GM12878 (cell line): Measurements from ENCODE around the gene BRSK2. TPM values are rescaled to one million over a fixed set of nuclear protein-coding genes. Genes with fewer than 3 reads are reported as not detected.

Experiments used
- ATAC-seq: fragments of 200-7000 bp; cut with Tn5 transposase; 3 replicates; pipeline ENCODE4 v1.9.1; 2020; ENCODE audit warnings: mild to moderate bottlenecking, moderate library complexity
- BruUV-seq: library from RNA; stranded (reverse); fragments of 400-500 nt; replicated peaks from 2 replicates; lab custom pipeline; 2021; lab: Mats Ljungman, UMichigan
- CTCF ChIA-PET: fragments of 300-600 bp; sonication (Branson Sonifier 250); formaldehyde crosslinking; extraction: SDS; loops from one replicate; lab custom pipeline; 2021; ENCODE audit warnings: inconsistent platforms; lab: Yijun Ruan, JAX
- POLR2A ChIA-PET: fragments of 350-600 bp; formaldehyde crosslinking; extraction: SDS; loops from one replicate; lab custom pipeline; 2021; ENCODE audit warnings: inconsistent platforms; lab: Charles Lee
- RAD21 ChIA-PET: fragments of 300-600 bp; sonication (Branson Sonifier 250); formaldehyde crosslinking; loops from one replicate; lab custom pipeline; 2023; ENCODE audit warnings: antibody characterized with exemption; ENCODE audit not compliant: unreplicated experiment; lab: Charles Lee
- SMC1A ChIA-PET: fragments of 300-600 bp; sonication (Branson Sonifier 250); formaldehyde crosslinking; loops from one replicate; lab custom pipeline; 2023; ENCODE audit not compliant: unreplicated experiment, uncharacterized antibody; lab: Charles Lee
- DNase-seq: peaks from one replicate; pipeline ENCODE4 v3.0.0-alpha.2; 2011; ENCODE audit warnings: low read depth, low spot score
- FAIRE-seq: peaks from 3 replicates; lab custom pipeline; 2011; peaks lifted over from hg19 to GRCh38; lab: Jason Lieb, UNC
- H2AFZ ChIP-seq: 2 replicates; pipeline ENCODE4 v1.6.0; 2011; ENCODE audit warnings: low read depth, low read length, control low read depth; ENCODE audit not compliant: control insufficient read depth
- H3K27ac ChIP-seq: 2 replicates; pipeline ENCODE4 v1.5.1; 2011; ENCODE audit warnings: control low read depth; ENCODE audit not compliant: control insufficient read depth, insufficient read depth
- H3K27me3 ChIP-seq, 2 experiments: replicated peaks in 1 of 2; 2 replicates each; pipeline versions ENCODE4 v1.6.0 to v1.6.1; 2011; ENCODE audit warnings: low read length in 1 of 2; ENCODE audit not compliant: control insufficient read depth in 2 of 2, insufficient read depth in 2 of 2
- H3K36me3 ChIP-seq, 2 experiments: 2 replicates each; pipeline ENCODE4 v1.5.1; 2011; ENCODE audit warnings: low read length in 1 of 2; ENCODE audit not compliant: control insufficient read depth in 2 of 2, insufficient read depth in 2 of 2
- H3K4me1 ChIP-seq: 2 replicates; pipeline ENCODE4 v1.6.1; 2011; ENCODE audit warnings: mild to moderate bottlenecking, low read length, moderate library complexity, mixed read lengths; ENCODE audit not compliant: control insufficient read depth, insufficient read depth
- H3K4me2 ChIP-seq: 2 replicates; pipeline ENCODE4 v1.6.0; 2011; ENCODE audit warnings: control low read depth; ENCODE audit not compliant: control insufficient read depth, insufficient read depth
- H3K4me3 ChIP-seq: fragments of 200-600 bp; sonication (generic); 2 replicates; pipeline ENCODE4 v1.5.1; 2016
- H3K79me2 ChIP-seq: 2 replicates; pipeline ENCODE4 v1.6.0; 2011; ENCODE audit warnings: low read length; ENCODE audit not compliant: control insufficient read depth, insufficient read depth
- H3K9ac ChIP-seq: 2 replicates; pipeline ENCODE4 v1.8.0; 2011; ENCODE audit warnings: low read length, control low read depth, mixed read lengths; ENCODE audit not compliant: control insufficient read depth, insufficient read depth
- H3K9me3 ChIP-seq: replicated peaks from 3 replicates; pipeline ENCODE4 v1.5.1; 2011; ENCODE audit warnings: mild to moderate bottlenecking, low read length; ENCODE audit not compliant: control insufficient read depth, insufficient read depth
- H4K20me1 ChIP-seq: 2 replicates; pipeline ENCODE4 v1.6.0; 2011; ENCODE audit not compliant: control insufficient read depth, insufficient read depth
- ASH2L ChIP-seq: fragments of 300-600, 200-600 bp; sonication (generic); IDR thresholded peaks from 2 replicates; pipeline ENCODE4 v1.6.1; 2017; ENCODE audit warnings: low read depth, mild to moderate bottlenecking, borderline replicate concordance
- ATF3 ChIP-seq: IDR thresholded peaks from 2 replicates; pipeline ENCODE4 v1.6.1; 2011; ENCODE audit warnings: low read depth, mild to moderate bottlenecking, low read length, moderate library complexity, borderline replicate concordance; ENCODE audit errors: extremely low read depth
- CREB1 ChIP-seq: IDR thresholded peaks from 2 replicates; pipeline ENCODE4 v1.6.1; 2012; ENCODE audit warnings: low read depth, mild to moderate bottlenecking, inconsistent platforms
- E4F1 ChIP-seq: fragments of 450-650 bp; IDR thresholded peaks from 2 replicates; pipeline ENCODE4 v1.6.1; 2018; ENCODE audit warnings: borderline replicate concordance, mild to moderate bottlenecking; ENCODE audit not compliant: partially characterized antibody
- EGR1 ChIP-seq, 2 experiments: IDR thresholded peaks; 1 replicate in 1 of 2; 2 replicates in 1 of 2; pipeline ENCODE4 v1.6.1; 2011 to 2012; ENCODE audit warnings: low read depth in 2 of 2, low read length in 2 of 2, borderline replicate concordance in 1 of 2, mild to moderate bottlenecking in 1 of 2, moderate library complexity in 1 of 2
- IRF4 ChIP-seq: IDR thresholded peaks from 2 replicates; pipeline ENCODE4 v1.6.1; 2011; ENCODE audit warnings: low read depth, low read length
- LARP7 ChIP-seq: fragments of 450-650 bp; IDR thresholded peaks from 2 replicates; pipeline ENCODE4 v1.6.1; 2017; ENCODE audit warnings: mild to moderate bottlenecking
- MEF2B ChIP-seq: fragments of 450-650 bp; IDR thresholded peaks from 2 replicates; pipeline ENCODE4 v1.6.1; 2018; ENCODE audit warnings: mild to moderate bottlenecking, moderate library complexity; ENCODE audit not compliant: partially characterized antibody, poor library complexity, severe bottlenecking
- NBN ChIP-seq: fragments of 450-650 bp; IDR thresholded peaks from 2 replicates; pipeline ENCODE4 v1.6.1; 2016
- POLR2A ChIP-seq: IDR thresholded peaks from 2 replicates; pipeline ENCODE4 v1.6.1; 2011; ENCODE audit warnings: low read depth, mild to moderate bottlenecking, low read length
- POU2F2 ChIP-seq: IDR thresholded peaks from 3 replicates; pipeline ENCODE4 v1.6.1; 2011; ENCODE audit warnings: low read depth, mild to moderate bottlenecking, low read length, borderline replicate concordance
- RUNX3 ChIP-seq: IDR thresholded peaks from 2 replicates; pipeline ENCODE4 v1.6.1; 2012; ENCODE audit warnings: low read length, inconsistent platforms
- SREBF1 ChIP-seq: IDR thresholded peaks from 2 replicates; pipeline ENCODE4 v1.6.1; 2012; ENCODE audit warnings: mild to moderate bottlenecking, low read length
- STAT3 ChIP-seq: IDR thresholded peaks from 2 replicates; pipeline ENCODE4 v1.6.1; 2011; ENCODE audit warnings: low read depth, low read length, improper control_type of control experiment
- TCF12 ChIP-seq: IDR thresholded peaks from 2 replicates; pipeline ENCODE4 v1.6.1; 2011; ENCODE audit warnings: low read depth, mild to moderate bottlenecking, low read length
- ZNF384 ChIP-seq: IDR thresholded peaks from 2 replicates; pipeline ENCODE4 v1.6.1; 2012; ENCODE audit warnings: low read depth, mild to moderate bottlenecking, low read length, improper control_type of control experiment, borderline replicate concordance
- WGBS: methylation state at CpG from one replicate; pipeline ENCODE4 v1.1.6; 2016; ENCODE audit warnings: low lambda C conversion rate; ENCODE audit not compliant: insufficient replicate concordance, insufficient coverage; ENCODE audit errors: missing lambda C conversion rate; 5-methylcytosine and 5-hydroxymethylcytosine counted together
- in situ Hi-C: fragments of 300-500 bp; cut with MboI; formaldehyde crosslinking; loops from 9 replicates; pipeline ENCODE4 v1.14.3; 2018; ENCODE audit warnings: mixed read lengths
- intact Hi-C: fragments of 100-400 bp; cut with micrococcal nuclease; formaldehyde crosslinking; loops from one replicate; pipeline ENCODE4 v1.14.2; 2022; ENCODE audit not compliant: unreplicated experiment
- polyA plus RNA-seq, 11 experiments: library from polyadenylated mRNA; depleted of rRNA in 4 of 11; unstranded in 6 of 11; stranded (reverse) in 5 of 11; fragments of >200 nt; fragmentation: Nextera tagmentation in 4 of 11; fragmentation: Illumina TruSeq in 1 of 11; extraction: Ambion mirVana in 4 of 11; extraction: Trizol in 1 of 11; gene quantifications; 1 replicate in 1 of 11; 2 replicates in 10 of 11; pipeline versions ENCODE4 v1.2.1 to v1.2.3, GENCODE V29; 2011 to 2016; ENCODE audit warnings: inconsistent platforms in 2 of 11, missing spikeins in 2 of 11, low read depth in 1 of 11
- total RNA-seq, 4 experiments: library from RNA; depleted of rRNA in 3 of 4; stranded (reverse); fragments of >200 nt in 3 of 4; fragmentation: Illumina TruSeq in 1 of 4; extraction: Trizol in 1 of 4; gene quantifications; 2 replicates each; pipeline versions ENCODE4 v1.2.1 to v1.2.3, GENCODE V29; 2013 to 2021

Gene BRSK2
- total and polyA plus RNA-seq, 10 of the 15 experiments (the other 5 are each of a cell fraction or from before 2014, with no cell fraction given) = 0.13 TPM; not detected in 9

GRCh38 chr11:1499261-1499890 is 109.6 kb downstream of the BRSK2 start:
- no peak for FAIRE-seq
- in situ Hi-C loops (no loop called here), intact Hi-C loops (no loop called here)
- Histone ChIP-seq H3K9ac (no peak overlapping the region), H3K27ac (no peak overlapping the region), H3K4me2 (no peak overlapping the region), H3K79me2 (no peaks in the 10 kb centered on the region; the same call in none of the 2 replicates), H3K4me1 (peaks cover 3% of the 10 kb centered on the region; the same call in 1 of the 2 replicates), H3K4me3 (no peak overlapping the region), H3K9me3 (peaks cover 2% of the 10 kb centered on the region; the same call in 2 of the 3 replicates), H3K27me3 (no peaks in the 10 kb centered on the region), H2AFZ (no peak overlapping the region), H3K36me3 (peaks cover 0 to 2% of the 10 kb centered on the region in 2 experiments; a peak in 2 of 4 replicates), H4K20me1 (no peaks in the 10 kb centered on the region)
- SMC1A ChIA-PET = no interaction called here
- no peak for DNase-seq
- BruUV-seq = no TSS peak
- no peak for ATAC-seq
- no peak for TF ChIP-seq TCF12
- TF ChIP-seq EGR1 (IDR thresholded peaks at IDR 0.05; ENCODE audit: borderline replicate concordance in 1 of 2, low read depth in 2 of 2, low read length in 2 of 2) = peak in 1 of 2 experiments; percentile 8; a peak in 1 of 3 replicates
- 0 out of 2 replicates have a peak, but pooled peaks have one; percentile 32 for TF ChIP-seq POLR2A
- no peak for TF ChIP-seq SREBF1
- POLR2A ChIA-PET = no interaction called here
- RAD21 ChIA-PET = no interaction called here
- CTCF ChIA-PET = no interaction called here
- 95% methylated on average over 28 of the region's 28 CpGs for WGBS

GRCh38 chr11:1499899-1500298 is 110.2 kb downstream of the BRSK2 start:
- FAIRE-seq = no peak
- SMC1A ChIA-PET = no interaction called here
- no peak for TF ChIP-seq ATF3
- no peak for TF ChIP-seq POU2F2
- TF ChIP-seq MEF2B = no peak
- no peak for TF ChIP-seq LARP7
- TF ChIP-seq ZNF384 = no peak
- no peak for TF ChIP-seq CREB1
- TF ChIP-seq E4F1 = no peak
- TF ChIP-seq NBN = no peak
- no peak for TF ChIP-seq STAT3
- TF ChIP-seq RUNX3 = no peak
- TF ChIP-seq ASH2L = no peak
- no peak for TF ChIP-seq IRF4

More at GRCh38 chr11:1499899-1500298, 110.2 kb downstream of the BRSK2 start:
- no peaks in the 10 kb centered on the region; the same call in 2 of the 3 replicates for H3K9me3 ChIP-seq
- no peaks in the 10 kb centered on the region; the same call in none of the 2 replicates for H3K79me2 ChIP-seq
- ATAC-seq (no peak), DNase-seq (no peak)
- no peak overlapping the region for H3K9ac ChIP-seq
- ChIA-PET RAD21 (no interaction called here), CTCF (no interaction called here), POLR2A (no interaction called here)
- H4K20me1 ChIP-seq = no peaks in the 10 kb centered on the region
- intact Hi-C loops (no loop called here), in situ Hi-C loops (no loop called here)
- BruUV-seq = no TSS peak
- peaks cover 0 to 2% of the 10 kb centered on the region in 2 experiments; a peak in 2 of 4 replicates for H3K36me3 ChIP-seq
- H3K27me3 ChIP-seq = no peaks in the 10 kb centered on the region
- H3K4me1 ChIP-seq = peaks cover 3% of the 10 kb centered on the region; the same call in 1 of the 2 replicates
- 95% methylated on average over 14 of the region's 14 CpGs for WGBS
- no peak overlapping the region for H3K4me3 ChIP-seq
- H3K4me2 ChIP-seq = no peak overlapping the region
- H2AFZ ChIP-seq = no peak overlapping the region
- no peak overlapping the region for H3K27ac ChIP-seq
